GM21737 (cell line): ENCODE measurements around the gene LDLRAD4.

Source experiments
- ATAC-seq: cut with Tn5 transposase; IDR thresholded peaks from one replicate; pipeline ENCODE4 v1.9.1; 2021; ENCODE audit warnings: mild to moderate bottlenecking, moderate library complexity; ENCODE audit not compliant: unreplicated experiment

Gene LDLRAD4

DNA sequence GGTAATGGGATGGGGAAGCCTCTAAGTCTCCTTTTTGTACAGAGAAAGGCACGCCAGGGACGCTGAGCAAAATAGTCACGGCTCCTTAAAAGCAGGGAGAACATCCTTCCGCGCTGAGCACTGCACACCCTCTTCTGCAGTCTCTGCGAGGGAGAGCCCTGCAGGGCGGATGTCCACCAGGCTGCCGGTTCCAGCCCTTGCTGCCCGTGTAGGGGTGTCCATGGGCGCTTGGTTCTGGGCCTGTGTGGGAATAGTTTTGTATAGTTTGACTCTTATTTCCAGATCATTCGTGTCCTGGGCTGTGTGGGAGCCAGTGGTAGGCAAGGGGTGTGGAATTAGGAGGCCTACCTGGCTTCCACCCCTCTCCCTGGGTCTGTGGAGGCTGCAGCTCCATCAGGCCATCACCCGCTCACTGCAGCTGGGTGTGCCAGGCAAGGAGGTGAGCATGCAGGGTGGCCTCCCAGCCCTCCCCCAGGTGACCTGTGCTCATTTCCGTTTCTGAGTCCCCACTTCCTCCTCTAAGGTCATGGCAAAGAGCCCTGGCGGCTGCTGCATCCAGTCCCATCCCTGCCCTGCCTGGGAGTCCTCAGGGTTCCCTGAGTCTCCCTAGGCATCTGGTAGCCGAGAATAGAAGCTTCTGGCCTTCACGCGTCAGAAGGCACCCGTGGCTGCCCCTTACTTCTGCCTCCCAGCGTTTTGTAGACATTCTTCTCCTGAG is 202.6 kb downstream of the LDLRAD4 start:
- no peak for ATAC-seq

GRCh38 chr18:13422541-13423147 is 204.1 kb downstream of the LDLRAD4 start:
- no peak for ATAC-seq

DNA sequence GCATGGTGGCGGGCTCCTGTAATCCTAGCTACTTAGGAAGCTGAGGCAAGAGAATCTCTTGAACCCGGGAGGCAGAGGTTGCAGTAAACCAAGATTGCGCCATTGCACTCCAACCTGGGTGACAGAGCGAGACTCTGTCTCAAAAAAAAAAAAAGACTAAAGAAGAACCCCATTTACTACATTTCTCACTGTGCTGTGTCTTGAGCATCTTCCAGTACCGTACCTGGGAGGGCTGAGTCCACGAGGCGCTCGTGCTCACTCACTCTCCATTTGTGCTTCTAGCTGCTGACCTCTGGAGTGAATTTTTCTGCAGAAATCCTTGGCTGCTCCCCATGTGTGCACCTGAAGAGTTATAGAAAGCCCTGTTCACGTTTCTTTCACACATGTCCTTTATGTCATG is 204.8 kb downstream of the LDLRAD4 start:
- ATAC-seq, result no peak

DNA sequence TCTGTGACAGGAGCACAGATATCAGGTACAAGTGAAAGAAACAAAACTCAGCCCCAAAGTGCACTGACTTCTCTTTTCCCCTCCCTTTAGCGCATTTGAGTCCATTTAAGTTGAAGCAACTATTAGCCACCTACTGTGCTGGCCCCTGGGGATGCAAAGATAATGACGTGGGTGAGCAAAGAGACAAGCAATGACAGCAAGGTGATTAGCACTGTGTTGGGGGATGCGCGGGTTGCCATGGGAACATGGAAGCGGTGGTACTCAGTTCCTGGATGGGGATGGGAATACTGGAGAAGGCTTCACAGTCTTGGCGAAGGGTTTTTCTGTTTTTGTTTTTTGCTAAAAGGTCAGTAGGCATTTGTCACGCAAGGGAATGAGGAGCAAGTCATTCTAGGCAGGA is 205.8 kb downstream of the LDLRAD4 start:
- ATAC-seq, result no peak

GRCh38 chr18:13425357-13426091 is 207.0 kb downstream of the LDLRAD4 start:
- ATAC-seq, result no peak

- ATAC-seq, result no peak
Observed at GRCh38 chr18:13427354-13427753, 208.8 kb downstream of the LDLRAD4 start.

DNA sequence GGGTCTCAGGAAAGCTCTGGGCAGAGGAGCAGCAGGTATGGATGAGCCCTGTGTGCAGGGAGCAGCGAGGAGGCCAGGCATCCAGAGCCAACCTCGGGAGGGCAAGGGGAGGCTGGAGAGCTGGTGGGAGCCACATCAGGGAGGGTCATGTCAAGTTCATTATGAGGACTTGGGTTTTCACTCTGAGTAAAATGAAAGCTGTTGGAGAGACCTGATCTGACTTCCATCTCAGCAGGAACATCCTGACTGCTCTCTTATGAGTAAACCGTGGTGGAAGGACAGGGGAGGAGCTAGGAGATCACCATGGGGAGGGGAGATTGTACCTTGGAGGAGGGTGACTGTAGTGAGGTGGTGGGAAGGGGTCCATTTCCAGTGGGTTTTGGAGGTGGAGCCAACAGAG is 209.8 kb downstream of the LDLRAD4 start:
- no peak for ATAC-seq

DNA sequence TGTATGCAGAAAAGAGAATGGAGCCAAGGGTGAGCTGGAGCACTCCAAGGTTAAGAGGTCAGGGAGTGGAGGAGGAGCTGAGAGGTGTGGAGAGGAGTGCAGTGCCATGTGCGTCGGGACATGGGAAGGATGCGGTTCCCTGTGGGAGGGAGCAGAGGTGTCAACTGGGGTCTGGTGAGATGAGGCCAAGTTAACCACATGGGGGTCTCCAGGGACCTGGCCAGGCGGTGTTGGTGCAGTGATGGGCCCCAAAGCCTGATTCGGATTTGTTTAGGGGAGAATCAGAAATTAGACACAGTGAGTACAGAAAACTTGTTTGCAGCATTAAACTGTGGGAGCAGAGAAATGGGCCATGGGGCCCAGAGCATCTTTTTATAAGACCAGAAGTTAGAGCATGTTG is 210.5 kb downstream of the LDLRAD4 start:
- no peak for ATAC-seq

GRCh38 chr18:13429884-13430510 is 211.4 kb downstream of the LDLRAD4 start:
- ATAC-seq, result no peak

GRCh38 chr18:13430663-13431062 is 212.1 kb downstream of the LDLRAD4 start:
- no peak for ATAC-seq

DNA sequence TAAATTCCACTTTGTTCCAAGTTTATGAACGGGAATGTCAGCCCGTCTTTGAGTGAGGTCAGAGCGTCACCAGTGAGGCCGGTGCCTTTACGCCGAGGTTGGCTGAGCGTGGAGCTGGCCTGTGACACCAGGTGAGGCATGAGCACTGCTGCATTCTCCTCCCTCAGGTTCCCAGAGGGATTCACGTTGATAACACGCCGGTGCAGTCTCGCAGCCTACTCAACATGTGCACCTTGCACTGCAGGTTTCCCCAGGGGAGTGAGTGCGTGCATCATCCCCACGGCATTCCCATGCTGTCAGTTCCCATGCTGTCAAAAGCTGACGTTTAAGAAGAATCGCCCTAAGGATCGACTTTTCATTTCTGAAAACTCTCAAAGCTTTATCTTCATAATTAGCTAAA is 213.3 kb downstream of the LDLRAD4 start:
- ATAC-seq, result no peak

DNA sequence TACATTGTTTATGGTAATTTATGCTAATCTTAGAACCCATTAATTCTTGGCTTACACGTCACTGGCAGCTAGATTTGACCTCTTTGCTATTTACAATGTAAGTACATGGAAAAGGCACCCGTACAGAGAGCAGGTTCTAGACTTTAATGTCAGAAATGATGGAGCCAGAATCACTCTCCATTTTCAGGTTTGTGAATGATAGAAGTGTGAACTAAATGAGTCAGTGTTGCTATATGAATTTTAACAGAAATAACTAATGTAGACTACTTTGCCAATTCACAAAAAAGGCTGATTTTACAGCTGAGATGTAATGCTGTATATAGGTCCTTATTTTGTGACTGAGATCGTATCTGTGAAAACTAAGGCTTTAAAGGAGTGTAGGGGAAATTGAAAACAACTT is 214.6 kb downstream of the LDLRAD4 start:
- no peak for ATAC-seq

DNA sequence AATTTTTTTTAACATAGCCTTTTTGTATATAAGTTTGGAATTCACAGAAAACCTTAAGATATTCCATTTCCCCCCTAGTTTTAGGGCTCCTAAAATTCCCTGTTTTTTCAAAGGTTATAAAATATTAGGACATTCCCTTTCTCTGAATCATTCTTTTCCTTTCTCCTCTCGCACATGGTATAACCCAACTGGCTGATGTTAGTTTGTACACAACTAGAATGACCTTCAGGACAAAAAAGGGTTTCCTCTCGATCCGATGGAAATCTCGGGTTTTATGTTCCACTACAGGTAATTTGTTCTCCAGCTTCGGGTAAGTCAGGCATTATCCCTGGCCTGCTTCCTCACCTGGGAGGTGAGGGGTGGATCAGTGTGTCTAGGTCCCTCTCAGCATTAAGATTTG is 215.1 kb downstream of the LDLRAD4 start:
- no peak for ATAC-seq

DNA sequence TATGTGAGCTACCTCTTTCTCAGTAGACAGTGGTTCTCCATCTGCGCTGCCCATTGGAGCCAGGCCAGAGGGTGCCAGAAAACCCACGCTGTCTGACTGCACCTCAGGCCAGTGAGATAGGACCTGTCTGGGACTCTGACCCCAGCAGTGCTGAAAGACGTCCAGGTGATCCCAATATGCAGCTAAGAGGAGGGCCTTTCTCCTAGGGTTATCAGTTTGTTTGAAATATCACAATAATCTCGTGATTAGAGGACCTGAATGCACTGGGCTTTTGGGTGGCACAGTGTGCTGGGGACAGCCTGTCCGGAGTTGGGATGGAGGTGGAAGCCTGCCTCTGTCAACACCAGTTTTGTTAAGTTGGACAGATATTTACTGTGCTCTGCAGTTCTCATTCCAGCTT is 216.3 kb downstream of the LDLRAD4 start:
- ATAC-seq, result no peak

DNA sequence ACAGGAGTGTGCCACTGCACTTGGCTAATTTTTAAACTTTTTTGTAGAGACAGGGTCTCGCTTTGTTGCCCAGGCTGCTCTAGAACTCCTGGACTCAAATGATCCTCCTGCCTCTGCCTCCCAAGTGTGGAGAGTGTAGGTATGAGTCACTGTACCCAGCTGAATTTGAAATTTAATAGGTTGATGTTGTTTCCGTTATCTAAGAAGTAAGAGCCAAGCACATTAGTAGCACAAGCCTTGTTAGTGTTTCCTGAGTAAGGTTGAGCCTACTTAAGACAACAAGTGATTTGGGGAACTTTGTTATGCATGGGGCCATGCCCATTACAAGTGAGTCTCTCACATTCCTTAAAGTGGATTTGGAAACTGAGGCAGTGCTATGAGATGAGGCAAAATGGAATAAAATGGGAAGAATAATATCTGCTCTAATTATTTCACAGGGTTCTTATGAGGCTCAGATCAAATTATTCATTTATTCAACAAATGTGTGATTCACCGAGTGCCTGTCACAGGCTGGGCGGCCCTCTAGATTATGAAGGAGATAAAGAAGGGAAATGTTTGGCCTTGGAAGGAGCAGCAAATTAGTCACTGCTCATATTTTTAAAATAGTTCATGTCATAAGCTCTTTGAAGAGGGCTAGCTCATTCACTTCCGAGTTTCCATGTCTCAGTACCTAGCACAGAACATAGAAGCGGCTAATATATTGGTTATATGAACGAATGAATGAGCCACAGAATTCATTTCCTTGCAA is 217.2 kb downstream of the LDLRAD4 start:
- no peak for ATAC-seq

GRCh38 chr18:13436576-13436975 is 218.0 kb downstream of the LDLRAD4 start:
- ATAC-seq, result no peak

- ATAC-seq, result no peak
Observed at GRCh38 chr18:13437034-13437433, 218.5 kb downstream of the LDLRAD4 start.

- ATAC-seq, result no peak
Observed at GRCh38 chr18:13437796-13438506, 219.4 kb downstream of the LDLRAD4 start.

GRCh38 chr18:13438507-13439056 is 220.0 kb downstream of the LDLRAD4 start:
- ATAC-seq, result no peak

- ATAC-seq, result no peak
Observed at GRCh38 chr18:13439461-13439860, 220.9 kb downstream of the LDLRAD4 start.
